HG02840 (cell line): ENCODE data around the gene MGAT3.
A peak's percentile ranks its signal among the peaks of the same experiment; 100 is the strongest.

Experiments
- ATAC-seq: cut with Tn5 transposase; IDR thresholded peaks from one replicate; pipeline ENCODE4 v1.9.1; 2021; ENCODE audit warnings: mild to moderate bottlenecking, moderate library complexity, moderate number of reproducible peaks; ENCODE audit not compliant: unreplicated experiment, low FRiP score

The MGAT3 gene

GRCh38 chr22:39488563-39489083 is 31.8 kb downstream of the MGAT3 start:
- no peak for ATAC-seq

- ATAC-seq = no peak
Observed at GRCh38 chr22:39489094-39490068, 32.6 kb downstream of the MGAT3 start.

- peak; percentile 64 for ATAC-seq
Observed at GRCh38 chr22:39490135-39490798, 33.5 kb downstream of the MGAT3 start.

GRCh38 chr22:39490966-39491680 is 34.3 kb downstream of the MGAT3 start:
- no peak for ATAC-seq

GRCh38 chr22:39491696-39492095 is 34.9 kb downstream of the MGAT3 start:
- ATAC-seq = no peak

GRCh38 chr22:39492186-39492585 is 35.4 kb downstream of the MGAT3 start:
- ATAC-seq = no peak

GRCh38 chr22:39493759-39494158 is 36.9 kb downstream of the MGAT3 start:
- ATAC-seq = no peak

GRCh38 chr22:39494471-39495120 is 37.8 kb downstream of the MGAT3 start:
- ATAC-seq = no peak

GRCh38 chr22:39496131-39496838 is 39.5 kb downstream of the MGAT3 start:
- no peak for ATAC-seq

- ATAC-seq = no peak
Observed at GRCh38 chr22:39497429-39497828, 40.6 kb downstream of the MGAT3 start.

- no peak for ATAC-seq
Observed at GRCh38 chr22:39498368-39498767, 41.6 kb downstream of the MGAT3 start.

GRCh38 chr22:39498802-39499201 is 42.0 kb downstream of the MGAT3 start:
- no peak for ATAC-seq

- no peak for ATAC-seq
Observed at GRCh38 chr22:39500101-39500500, 43.3 kb downstream of the MGAT3 start.

- ATAC-seq = peak; percentile 19
Observed at GRCh38 chr22:39501644-39502108, 44.9 kb downstream of the MGAT3 start.

- peak; percentile 82 for ATAC-seq
Observed at GRCh38 chr22:39502109-39502788, 45.4 kb downstream of the MGAT3 start, which contains the start of gene MIEF1. MIEF1 (plus strand) TSS chr22:39502290; CDS start chr22:39511295, 9,005 bp downstream.

- no peak for ATAC-seq
Observed at GRCh38 chr22:39502789-39503409, 46.1 kb downstream of the MGAT3 start.

GRCh38 chr22:39503630-39504029 is 46.8 kb downstream of the MGAT3 start:
- ATAC-seq = no peak

- no peak for ATAC-seq
Observed at GRCh38 chr22:39504071-39504470, 47.3 kb downstream of the MGAT3 start.
